Skeletal muscle tissue (tissue), 4 donors: ENCODE data around the gene GNAT1. TPM values are rescaled to one million over a fixed set of nuclear protein-coding genes. Genes with fewer than 3 reads are reported as not detected.
"Not testable (repeated sequence)": the region's sequence is repeated elsewhere in the genome, so short reads cannot be mapped to it uniquely, and the experiment has no call there.

Experiments
- H3K27ac ChIP-seq: one replicate; pipeline ENCODE4 v1.7.0; 2013; ENCODE audit warnings: mild to moderate bottlenecking, low read depth, low read length, inconsistent platforms
- H3K27me3 ChIP-seq, 3 donors: one replicate each; pipeline ENCODE4 v1.7.0; 2013; ENCODE audit warnings: low read length in 3 of 3; ENCODE audit not compliant: control insufficient read depth in 3 of 3, insufficient read depth in 3 of 3
- H3K36me3 ChIP-seq, 3 donors: one replicate each; pipeline ENCODE4 v1.7.0; 2013; ENCODE audit warnings: low read length in 3 of 3; ENCODE audit not compliant: control insufficient read depth in 3 of 3, insufficient read depth in 3 of 3
- H3K4me1 ChIP-seq, 3 donors: one replicate each; pipeline ENCODE4 v1.7.0; 2013; ENCODE audit warnings: low read length in 3 of 3, mild to moderate bottlenecking in 3 of 3; ENCODE audit not compliant: control insufficient read depth in 3 of 3, insufficient read depth in 3 of 3
- H3K4me3 ChIP-seq, 3 donors: one replicate each; pipeline ENCODE4 v1.7.0; 2013; ENCODE audit warnings: low read length in 3 of 3
- H3K9ac ChIP-seq, 3 donors: one replicate each; pipeline ENCODE4 v1.7.0; 2013; ENCODE audit warnings: low read length in 3 of 3, mild to moderate bottlenecking in 3 of 3, moderate library complexity in 2 of 3, low read depth in 1 of 3
- H3K9me3 ChIP-seq, 3 donors: one replicate each; pipeline ENCODE4 v1.7.0; 2013; ENCODE audit warnings: low read length in 3 of 3; ENCODE audit not compliant: control insufficient read depth in 3 of 3
- total RNA-seq: library from RNA; depleted of rRNA; stranded (reverse); fragments of >200 nt; gene quantifications from one replicate; pipeline ENCODE4 v1.2.3, GENCODE V29; 2014
- donor health status: Osteomylitis.

The GNAT1 gene
- total RNA-seq, 1 donor from 2014 or later, result not detected

GRCh38 chr3:50226888-50227389, 35.5 kb downstream of the GNAT1 start:
- H3K9me3 ChIP-seq, result no peaks in the 10 kb centered on the region
- H3K4me3 ChIP-seq, result peak overlapping the region; percentile 62 to 72 (median 68)
- no peaks in the 10 kb centered on the region for H3K27me3 ChIP-seq
- H3K27ac ChIP-seq, result no peak overlapping the region
- H3K4me1 ChIP-seq, result peaks cover 18 to 32% (median 19%) of the 10 kb centered on the region in 3 donors
- no peaks in the 10 kb centered on the region for H3K36me3 ChIP-seq
- H3K9ac ChIP-seq, result peak overlapping the region in 2 of 3 donors; percentile 52 to 94

- H3K27ac ChIP-seq, result peak overlapping the region; percentile 51
- H3K9me3 ChIP-seq, result no peaks in the 10 kb centered on the region
- peaks cover 16 to 29% (median 16%) of the 10 kb centered on the region in 3 donors for H3K4me1 ChIP-seq
- H3K9ac ChIP-seq, result peak overlapping the region; percentile 78 to 94 (median 90)
- no peaks in the 10 kb centered on the region for H3K36me3 ChIP-seq
- H3K27me3 ChIP-seq, result no peaks in the 10 kb centered on the region
- H3K4me3 ChIP-seq, result peak overlapping the region; percentile 94 to 97 (median 95)
These were observed 36.2 kb downstream of the GNAT1 start for GRCh38 chr3:50227390-50228183.

- peak overlapping the region; percentile 78 to 94 (median 90) for H3K9ac ChIP-seq
- H3K4me1 ChIP-seq, result peaks cover 16 to 29% (median 16%) of the 10 kb centered on the region in 3 donors
- not testable (repeated sequence) for H3K9me3 ChIP-seq, H3K27ac ChIP-seq, H3K36me3 ChIP-seq, H3K27me3 ChIP-seq
- H3K4me3 ChIP-seq, result peak overlapping the region; percentile 94 to 97 (median 95)
These were observed 36.9 kb downstream of the GNAT1 start for GRCh38 chr3:50228184-50228763.

- Histone ChIP-seq H3K27me3 (no peaks in the 10 kb centered on the region), H3K36me3 (no peaks in the 10 kb centered on the region), H3K4me3 (no peak overlapping the region), H3K4me1 (peaks cover 16 to 29% (median 16%) of the 10 kb centered on the region in 3 donors), H3K9ac (no peak overlapping the region), H3K9me3 (no peaks in the 10 kb centered on the region), H3K27ac (no peak overlapping the region)
These were observed 38.1 kb downstream of the GNAT1 start for GRCh38 chr3:50229490-50229889.

- Histone ChIP-seq H3K36me3 (no peaks in the 10 kb centered on the region), H3K4me1 (peaks cover 16 to 29% (median 22%) of the 10 kb centered on the region in 3 donors), H3K27me3 (no peaks in the 10 kb centered on the region), H3K9ac (no peak overlapping the region), H3K27ac (no peak overlapping the region), H3K4me3 (no peak overlapping the region), H3K9me3 (no peaks in the 10 kb centered on the region)
These were observed 38.8 kb downstream of the GNAT1 start for GRCh38 chr3:50230104-50230793.

- no peaks in the 10 kb centered on the region for H3K36me3 ChIP-seq
- H3K9ac ChIP-seq, result no peak overlapping the region
- H3K4me3 ChIP-seq, result no peak overlapping the region
- H3K4me1 ChIP-seq, result peaks cover 15 to 26% (median 21%) of the 10 kb centered on the region in 3 donors
- no peak overlapping the region for H3K27ac ChIP-seq
- H3K9me3 ChIP-seq, result no peaks in the 10 kb centered on the region
- H3K27me3 ChIP-seq, result no peaks in the 10 kb centered on the region
These were observed 39.4 kb downstream of the GNAT1 start for GRCh38 chr3:50230794-50231125.

GRCh38 chr3:50231581-50231980, 40.2 kb downstream of the GNAT1 start:
- Histone ChIP-seq H3K27ac (no peak overlapping the region), H3K36me3 (no peaks in the 10 kb centered on the region), H3K4me3 (no peak overlapping the region), H3K27me3 (no peaks in the 10 kb centered on the region), H3K4me1 (peaks cover 13 to 25% (median 18%) of the 10 kb centered on the region in 3 donors), H3K9ac (no peak overlapping the region), H3K9me3 (no peaks in the 10 kb centered on the region)

- no peak overlapping the region for H3K4me3 ChIP-seq
- peaks cover 16 to 26% (median 22%) of the 10 kb centered on the region in 3 donors for H3K4me1 ChIP-seq
- no peaks in the 10 kb centered on the region for H3K27me3 ChIP-seq
These were observed 40.9 kb downstream of the GNAT1 start for GRCh38 chr3:50232303-50232702.

GRCh38 chr3:50233176-50233575, 41.8 kb downstream of the GNAT1 start:
- no peaks in the 10 kb centered on the region for H3K9me3 ChIP-seq
- no peak overlapping the region for H3K27ac ChIP-seq
- H3K27me3 ChIP-seq, result no peaks in the 10 kb centered on the region
- no peaks in the 10 kb centered on the region for H3K36me3 ChIP-seq
- H3K4me1 ChIP-seq, result peaks cover 18 to 27% (median 25%) of the 10 kb centered on the region in 3 donors
- H3K4me3 ChIP-seq, result no peak overlapping the region
- no peak overlapping the region for H3K9ac ChIP-seq

More at GRCh38 chr3:50232303-50232702, 40.9 kb downstream of the GNAT1 start:
- Histone ChIP-seq H3K27ac (no peak overlapping the region), H3K36me3 (no peaks in the 10 kb centered on the region), H3K9ac (no peak overlapping the region), H3K9me3 (no peaks in the 10 kb centered on the region)
